IPS-18a (cell line): ENCODE data around the gene SPIB.

Experiments used
- H3K27ac ChIP-seq: one replicate; pipeline ENCODE4 v1.5.1; 2013; ENCODE audit warnings: low read length
- H3K27me3 ChIP-seq: one replicate; pipeline ENCODE4 v1.6.1; 2013; ENCODE audit warnings: mild to moderate bottlenecking, low read length; ENCODE audit not compliant: control insufficient read depth, insufficient read depth
- H3K36me3 ChIP-seq: one replicate; pipeline ENCODE4 v1.6.1; 2013; ENCODE audit warnings: low read depth, low read length; ENCODE audit not compliant: control insufficient read depth
- H3K4me1 ChIP-seq: one replicate; pipeline ENCODE4 v1.6.1; 2013; ENCODE audit warnings: low read depth, low read length; ENCODE audit not compliant: control insufficient read depth
- H3K4me3 ChIP-seq: one replicate; pipeline ENCODE4 v1.5.1; 2013; ENCODE audit warnings: low read length
- H3K9ac ChIP-seq: one replicate; pipeline ENCODE4 v1.6.1; 2013; ENCODE audit warnings: mild to moderate bottlenecking, low read length, moderate library complexity
- H3K9me3 ChIP-seq: one replicate; pipeline ENCODE4 v1.6.1; 2013; ENCODE audit warnings: low read depth, low read length; ENCODE audit not compliant: control insufficient read depth

The SPIB gene

GRCh38 chr19:50418176-50419021 lies at the start of gene SPIB:
Gene SPIB, plus strand, starts transcription at chr19:50418938. Its CDS starts 25 bp downstream, at chr19:50418963.
- Histone ChIP-seq H3K9me3 (no peaks in the 10 kb centered on the region), H3K27ac (no peak within 1 kb of the TSS), H3K9ac (no peak within 1 kb of the TSS), H3K4me3 (peak within 1 kb of the TSS; percentile 60), H3K27me3 (peaks cover 13% of the 10 kb centered on the region), H3K36me3 (no peaks in the 10 kb centered on the region), H3K4me1 (peaks cover 3% of the 10 kb centered on the region)

GRCh38 chr19:50371914-50372475 lies 46.7 kb upstream of the SPIB start:
- H3K27ac ChIP-seq = no peak overlapping the region
- H3K4me1 ChIP-seq = peaks cover 2% of the 10 kb centered on the region
- no peaks in the 10 kb centered on the region for H3K27me3 ChIP-seq
- no peak overlapping the region for H3K4me3 ChIP-seq
- H3K36me3 ChIP-seq = no peaks in the 10 kb centered on the region
- no peak overlapping the region for H3K9ac ChIP-seq
- H3K9me3 ChIP-seq = no peaks in the 10 kb centered on the region

- no peaks in the 10 kb centered on the region for H3K27me3 ChIP-seq
Observed at GRCh38 chr19:50376166-50377050, 42.3 kb upstream of the SPIB start, which contains the start of gene NR1H2. Gene NR1H2, plus strand, starts transcription at chr19:50376457. Its CDS starts 1,149 bp downstream, at chr19:50377606.

GRCh38 chr19:50377051-50377461 lies 41.7 kb upstream of the SPIB start:
- no peaks in the 10 kb centered on the region for H3K4me1 ChIP-seq
- peaks cover 38% of the 10 kb centered on the region for H3K36me3 ChIP-seq
- H3K27ac ChIP-seq = no peak overlapping the region
- H3K9me3 ChIP-seq = no peaks in the 10 kb centered on the region
- H3K9ac ChIP-seq = no peak overlapping the region
- no peaks in the 10 kb centered on the region for H3K27me3 ChIP-seq
- H3K4me3 ChIP-seq = peak overlapping the region; percentile 33

More at GRCh38 chr19:50376166-50377050, 42.3 kb upstream of the SPIB start, which contains the start of gene NR1H2:
- Histone ChIP-seq H3K4me3 (peak within 1 kb of the TSS; percentile 92), H3K4me1 (no peaks in the 10 kb centered on the region), H3K9ac (peak within 1 kb of the TSS; percentile 94), H3K9me3 (no peaks in the 10 kb centered on the region), H3K27ac (peak within 1 kb of the TSS; percentile 97), H3K36me3 (peaks cover 31% of the 10 kb centered on the region)

GRCh38 chr19:50377517-50377916 lies 41.2 kb upstream of the SPIB start:
- no peaks in the 10 kb centered on the region for H3K4me1 ChIP-seq
- no peak overlapping the region for H3K9ac ChIP-seq
- H3K27ac ChIP-seq = no peak overlapping the region
- peak overlapping the region; percentile 33 for H3K4me3 ChIP-seq
- no peaks in the 10 kb centered on the region for H3K27me3 ChIP-seq
- H3K9me3 ChIP-seq = no peaks in the 10 kb centered on the region
- H3K36me3 ChIP-seq = peaks cover 38% of the 10 kb centered on the region

GRCh38 chr19:50378169-50378862 lies 40.4 kb upstream of the SPIB start:
- no peak overlapping the region for H3K4me3 ChIP-seq
- H3K27ac ChIP-seq = no peak overlapping the region
- H3K9me3 ChIP-seq = no peaks in the 10 kb centered on the region
- peaks cover 38% of the 10 kb centered on the region for H3K36me3 ChIP-seq
- H3K4me1 ChIP-seq = peaks cover 3% of the 10 kb centered on the region
- H3K9ac ChIP-seq = no peak overlapping the region
- H3K27me3 ChIP-seq = no peaks in the 10 kb centered on the region

- Histone ChIP-seq H3K27ac (no peak overlapping the region), H3K9ac (no peak overlapping the region), H3K9me3 (no peaks in the 10 kb centered on the region), H3K4me3 (no peak overlapping the region), H3K4me1 (peaks cover 6% of the 10 kb centered on the region), H3K36me3 (peaks cover 38% of the 10 kb centered on the region), H3K27me3 (no peaks in the 10 kb centered on the region)
Observed at GRCh38 chr19:50378863-50379236, 39.9 kb upstream of the SPIB start.

- no peaks in the 10 kb centered on the region for H3K9me3 ChIP-seq
- H3K27me3 ChIP-seq = no peaks in the 10 kb centered on the region
- peaks cover 38% of the 10 kb centered on the region for H3K36me3 ChIP-seq
- H3K9ac ChIP-seq = no peak overlapping the region
- H3K4me1 ChIP-seq = peaks cover 6% of the 10 kb centered on the region
- H3K27ac ChIP-seq = no peak overlapping the region
- H3K4me3 ChIP-seq = no peak overlapping the region
Observed at GRCh38 chr19:50379602-50380001, 39.1 kb upstream of the SPIB start.

GRCh38 chr19:50380137-50380536 lies 38.6 kb upstream of the SPIB start:
- peaks cover 38% of the 10 kb centered on the region for H3K36me3 ChIP-seq
- no peaks in the 10 kb centered on the region for H3K9me3 ChIP-seq
- no peak overlapping the region for H3K4me3 ChIP-seq
- no peaks in the 10 kb centered on the region for H3K27me3 ChIP-seq
- no peak overlapping the region for H3K27ac ChIP-seq
- H3K4me1 ChIP-seq = peaks cover 6% of the 10 kb centered on the region
- no peak overlapping the region for H3K9ac ChIP-seq

GRCh38 chr19:50380751-50381151 lies 38.0 kb upstream of the SPIB start:
- no peak overlapping the region for H3K4me3 ChIP-seq
- peaks cover 38% of the 10 kb centered on the region for H3K36me3 ChIP-seq
- no peaks in the 10 kb centered on the region for H3K9me3 ChIP-seq
- no peak overlapping the region for H3K9ac ChIP-seq
- no peaks in the 10 kb centered on the region for H3K27me3 ChIP-seq
- H3K4me1 ChIP-seq = peaks cover 6% of the 10 kb centered on the region
- H3K27ac ChIP-seq = no peak overlapping the region
